GM12891 (cell line): ENCODE measurements around the gene RGPD4.

Experiments used
- POLR2A ChIP-seq: IDR thresholded peaks from 2 replicates; pipeline ENCODE4 v1.6.1; 2011; ENCODE audit warnings: low read depth, low read length, control low read depth
- POLR2AphosphoS5 ChIP-seq: IDR thresholded peaks from 2 replicates; pipeline ENCODE4 v1.6.1; 2011; ENCODE audit warnings: low read depth, low read length, control low read depth
- SPI1 ChIP-seq: IDR thresholded peaks from 2 replicates; pipeline ENCODE4 v1.6.1; 2011; ENCODE audit warnings: low read depth, low read length, control low read depth

GRCh38 chr2:107927034-107927534 is 100.4 kb downstream of the RGPD4 start:
- TF ChIP-seq POLR2A: no peak
- TF ChIP-seq SPI1: no peak
- TF ChIP-seq POLR2AphosphoS5: no peak
